ENCODE results near the gene CHN2.

DNA sequence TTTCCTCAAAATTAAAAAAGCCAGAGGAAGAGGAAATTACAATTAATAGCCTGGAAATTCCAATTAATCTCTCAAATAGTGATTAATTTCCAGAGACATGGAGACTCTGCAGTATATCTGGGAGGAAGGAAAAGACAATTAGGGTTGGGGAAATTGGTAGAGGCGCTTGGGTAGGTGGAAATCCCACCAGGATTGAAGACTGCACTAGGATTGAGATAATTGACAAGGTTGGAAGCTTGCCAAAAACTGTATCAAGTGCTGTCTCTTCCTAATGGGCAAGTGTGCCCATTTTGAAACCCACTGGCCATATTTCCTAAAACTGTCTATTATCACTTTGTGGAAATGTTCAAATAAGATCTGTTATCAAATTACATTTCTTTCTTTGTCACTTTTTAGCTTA, 21.6 kb downstream of the CHN2 start:
- TF ChIP-seq, protein P1, sequence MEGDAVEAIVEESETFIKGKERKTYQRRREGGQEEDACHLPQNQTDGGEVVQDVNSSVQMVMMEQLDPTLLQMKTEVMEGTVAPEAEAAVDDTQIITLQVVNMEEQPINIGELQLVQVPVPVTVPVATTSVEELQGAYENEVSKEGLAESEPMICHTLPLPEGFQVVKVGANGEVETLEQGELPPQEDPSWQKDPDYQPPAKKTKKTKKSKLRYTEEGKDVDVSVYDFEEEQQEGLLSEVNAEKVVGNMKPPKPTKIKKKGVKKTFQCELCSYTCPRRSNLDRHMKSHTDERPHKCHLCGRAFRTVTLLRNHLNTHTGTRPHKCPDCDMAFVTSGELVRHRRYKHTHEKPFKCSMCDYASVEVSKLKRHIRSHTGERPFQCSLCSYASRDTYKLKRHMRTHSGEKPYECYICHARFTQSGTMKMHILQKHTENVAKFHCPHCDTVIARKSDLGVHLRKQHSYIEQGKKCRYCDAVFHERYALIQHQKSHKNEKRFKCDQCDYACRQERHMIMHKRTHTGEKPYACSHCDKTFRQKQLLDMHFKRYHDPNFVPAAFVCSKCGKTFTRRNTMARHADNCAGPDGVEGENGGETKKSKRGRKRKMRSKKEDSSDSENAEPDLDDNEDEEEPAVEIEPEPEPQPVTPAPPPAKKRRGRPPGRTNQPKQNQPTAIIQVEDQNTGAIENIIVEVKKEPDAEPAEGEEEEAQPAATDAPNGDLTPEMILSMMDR (conservative IDR thresholded peaks at IDR 0.05), result no peak
- TF ChIP-seq EZH2 (IDR thresholded peaks at IDR 0.05; ENCODE audit: low read depth), result no peak

Data from PC-9 (cell line).